RPMI8226 (cell line): Measurements from ENCODE around the gene AANAT.

Source experiments
- DNase-seq: peaks from one replicate; pipeline ENCODE4 v3.0.0-alpha.2; 2015

Gene AANAT

DNA sequence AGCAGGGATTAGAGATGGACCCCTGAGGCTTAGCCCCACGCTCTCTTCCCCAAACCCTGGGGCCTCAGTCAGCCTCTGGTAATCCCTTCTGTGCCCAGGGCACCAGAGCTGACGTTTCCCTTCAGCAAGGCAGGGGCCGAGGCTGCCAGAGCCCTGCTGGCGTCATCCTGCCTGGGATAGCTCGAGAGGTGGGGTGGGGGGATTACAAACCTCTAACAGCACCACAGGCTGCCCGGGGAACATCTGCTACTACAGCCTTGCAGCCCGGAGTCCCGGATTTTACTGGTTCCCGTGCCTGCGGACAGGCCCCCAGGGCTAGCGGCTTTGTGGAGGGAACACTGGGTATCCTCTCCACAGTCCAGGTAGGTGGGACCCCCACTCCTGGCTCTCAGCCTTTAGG lies at the start of gene AANAT:
Gene AANAT, plus strand, starts transcription at position 238 of the 400 bp plus-strand sequence. CDS start 1,144 bp downstream, outside the sequence.
- DNase-seq = no peak

DNA sequence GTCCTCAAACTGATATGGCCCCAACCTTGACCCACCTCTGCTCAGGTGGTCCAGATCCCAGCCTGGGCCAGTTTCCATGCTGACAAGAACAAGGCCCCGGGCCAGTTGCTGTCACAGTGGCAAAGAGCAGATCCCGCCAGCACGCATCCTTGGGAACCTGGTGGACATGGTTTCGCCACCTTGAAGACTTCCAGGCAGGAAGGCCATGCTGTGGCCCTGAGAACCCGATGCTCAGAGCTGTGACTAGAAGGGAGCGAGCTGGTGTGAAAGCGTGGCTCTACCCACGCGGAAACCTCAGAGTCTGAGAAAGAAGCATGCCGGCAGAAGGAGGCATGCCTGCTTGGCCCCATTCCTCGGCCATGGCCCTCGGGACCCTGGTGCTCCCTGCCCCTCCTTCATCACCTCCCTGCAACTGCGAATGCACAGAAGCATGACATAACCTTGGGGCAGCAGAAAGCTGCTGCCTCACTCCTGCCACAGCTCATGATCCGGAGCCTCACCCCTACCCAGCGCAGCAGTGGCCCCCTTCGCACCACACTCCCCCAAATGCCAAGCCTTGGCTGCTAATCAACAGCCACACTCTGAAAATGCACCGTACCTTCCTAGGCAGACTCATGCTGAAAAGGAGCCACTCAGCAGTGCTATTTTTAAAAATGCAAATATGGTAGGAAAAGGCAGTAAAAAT lies 47.7 kb upstream of the AANAT start:
- peak; percentile 90 for DNase-seq

DNA sequence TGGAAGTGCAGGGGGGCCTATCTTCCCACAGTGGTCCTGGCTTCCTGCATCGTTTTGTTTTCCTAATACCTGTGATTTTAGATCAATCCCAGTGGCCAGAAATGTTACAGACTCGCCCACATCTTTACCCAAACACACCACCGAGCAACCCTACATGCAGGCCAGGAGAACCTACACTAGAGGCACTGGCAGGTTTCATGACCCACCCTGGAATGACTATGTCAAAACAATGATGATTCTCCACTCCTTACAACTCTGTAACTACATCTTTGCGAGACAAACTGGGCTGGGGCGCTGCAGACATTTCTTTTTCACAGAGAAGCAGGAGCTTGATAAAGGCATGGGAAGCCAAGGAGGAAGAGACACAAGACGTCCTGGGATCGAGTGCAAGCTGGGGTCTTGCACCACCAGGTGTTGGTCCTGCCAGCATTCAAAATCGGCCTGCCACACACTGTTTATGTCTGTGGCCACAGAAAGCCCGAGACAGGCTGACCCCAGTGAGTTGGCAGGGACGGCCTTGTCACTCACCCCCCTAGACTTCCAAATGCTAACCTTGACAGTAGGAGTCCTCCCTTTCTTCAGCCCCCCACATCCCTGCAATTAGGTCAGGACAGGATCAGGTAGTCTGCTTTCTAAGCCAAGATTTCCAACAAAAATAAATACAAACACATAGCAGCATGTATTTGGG lies 46.9 kb upstream of the AANAT start:
- peak; percentile 62 for DNase-seq

DNA sequence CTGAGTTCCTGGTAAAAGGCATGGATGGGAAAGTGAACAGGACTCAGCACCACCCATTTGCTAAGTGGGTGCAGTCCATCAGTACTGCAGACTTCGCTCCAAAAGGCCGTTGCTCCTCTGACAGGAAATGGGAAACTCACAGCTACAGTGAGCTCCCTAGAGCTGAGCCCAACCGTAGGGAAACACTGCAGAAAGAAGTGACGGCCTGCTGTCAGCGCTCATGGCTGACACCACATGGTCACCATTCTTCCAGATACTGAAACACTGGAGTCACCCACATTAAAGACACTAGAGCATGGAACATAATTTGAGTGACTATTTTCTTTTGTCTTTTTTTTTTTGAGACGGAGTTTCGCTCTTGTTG lies 46.4 kb upstream of the AANAT start:
- no peak for DNase-seq

DNA sequence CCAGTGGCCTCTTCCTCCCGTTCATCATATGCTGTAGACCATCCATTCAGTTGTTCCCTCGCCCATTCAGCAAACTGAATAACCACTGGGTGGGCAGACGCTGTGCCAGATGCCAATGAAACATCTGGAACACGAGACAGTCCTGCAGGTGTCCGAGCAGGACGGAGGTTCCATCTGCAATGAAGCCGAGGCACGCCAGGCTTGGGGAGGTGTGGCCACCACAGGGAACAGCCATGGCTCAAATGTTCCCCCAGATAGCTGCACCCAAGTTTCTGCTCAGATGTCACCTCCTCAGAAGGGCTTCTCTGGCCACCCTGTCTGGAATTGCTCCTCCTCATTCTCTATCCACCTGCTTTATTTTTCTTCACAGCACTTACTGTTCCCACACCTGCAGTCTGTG lies 45.0 kb upstream of the AANAT start:
- DNase-seq = no peak

DNA sequence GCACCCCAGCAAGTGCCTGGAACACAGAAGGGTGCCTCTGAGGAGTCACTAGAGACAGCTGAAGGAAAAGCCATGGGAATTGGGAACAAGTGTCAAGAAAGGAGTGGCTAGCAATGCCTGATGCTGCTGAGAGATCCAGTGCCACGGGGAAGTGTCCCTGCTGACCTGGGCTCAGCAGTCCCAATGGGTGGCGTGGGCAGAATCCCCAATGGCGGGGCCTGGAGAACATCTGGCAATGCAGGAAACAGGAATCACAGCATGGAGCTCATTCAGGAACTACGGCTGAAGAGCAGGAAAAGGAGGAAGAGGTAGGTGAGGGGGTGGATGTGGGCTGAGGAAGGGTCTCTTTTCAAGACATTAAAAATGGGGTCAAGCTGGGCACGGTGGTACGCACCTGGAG lies 44.5 kb upstream of the AANAT start:
- no peak for DNase-seq

DNA sequence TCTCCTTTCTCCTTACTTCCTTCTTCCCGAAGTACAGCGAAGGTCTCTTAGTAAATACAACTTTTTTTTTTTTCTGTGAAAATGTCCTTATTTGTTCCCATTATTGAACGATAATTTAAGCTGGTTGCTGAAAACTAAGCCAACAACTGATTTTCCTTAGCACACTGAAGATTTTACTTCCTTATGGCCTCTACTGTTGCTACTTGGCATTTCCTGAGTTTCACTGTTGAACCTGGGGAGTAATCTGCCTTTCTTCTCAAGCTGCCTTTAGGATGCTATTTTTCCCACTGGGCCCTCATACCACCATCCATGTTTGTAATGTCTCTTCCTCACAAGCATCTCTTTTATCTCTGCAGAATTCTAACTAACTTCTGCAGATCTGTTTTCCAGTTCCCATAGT lies 40.5 kb upstream of the AANAT start:
- DNase-seq = no peak

DNA sequence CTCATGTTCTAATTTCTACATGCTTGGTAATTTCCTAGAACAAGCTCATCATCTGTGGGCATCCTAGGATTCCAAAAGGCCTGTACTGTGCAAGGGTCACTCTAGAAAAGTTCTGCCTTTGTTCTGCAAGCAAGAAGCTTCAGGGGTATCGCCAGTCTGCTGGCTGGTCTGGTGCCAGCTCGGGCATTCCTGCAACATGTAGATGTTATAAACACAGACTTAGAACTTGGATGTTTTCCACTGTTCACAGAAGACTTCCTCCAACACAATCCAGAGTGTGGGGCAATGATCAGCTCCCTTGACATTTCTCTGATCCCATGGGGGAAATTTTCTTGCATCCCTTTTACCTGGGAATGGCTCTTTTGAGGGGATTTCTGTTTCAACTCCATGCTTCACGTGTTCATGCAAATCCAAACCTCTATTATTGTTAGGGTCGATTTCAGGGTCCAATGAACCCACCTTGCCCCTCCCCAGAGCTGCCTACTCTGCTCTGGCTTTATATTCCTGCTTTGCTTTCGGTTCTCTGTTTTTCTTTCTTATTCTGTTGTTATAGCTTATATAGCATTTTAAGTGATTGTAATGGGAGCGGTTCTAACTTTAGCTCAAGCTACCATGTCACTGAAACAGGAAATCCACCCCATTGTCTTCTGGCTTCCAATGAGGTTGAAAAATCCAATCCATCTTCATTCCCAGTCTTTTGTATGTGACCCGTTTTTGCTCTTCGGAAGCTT lies 39.7 kb upstream of the AANAT start:
- DNase-seq = peak; percentile 41

DNA sequence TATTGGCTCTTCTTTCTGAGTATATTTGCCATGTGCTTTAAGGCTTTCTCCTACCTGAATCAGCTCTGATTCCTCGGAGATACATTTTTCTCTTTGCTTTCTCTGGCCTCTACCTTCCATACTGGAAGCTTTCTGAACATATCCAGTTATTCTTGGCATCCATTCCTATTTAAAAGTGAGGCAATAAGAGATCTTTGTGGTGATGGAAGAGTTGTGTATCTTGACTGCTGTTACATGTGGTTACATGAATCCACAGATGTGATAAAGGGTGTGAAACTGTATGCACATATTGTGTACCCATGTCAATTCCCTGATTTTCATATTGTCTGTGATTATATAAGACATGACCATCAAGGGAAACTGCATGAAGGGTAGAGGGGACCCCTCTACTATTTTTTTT lies 38.9 kb upstream of the AANAT start:
- no peak for DNase-seq

DNA sequence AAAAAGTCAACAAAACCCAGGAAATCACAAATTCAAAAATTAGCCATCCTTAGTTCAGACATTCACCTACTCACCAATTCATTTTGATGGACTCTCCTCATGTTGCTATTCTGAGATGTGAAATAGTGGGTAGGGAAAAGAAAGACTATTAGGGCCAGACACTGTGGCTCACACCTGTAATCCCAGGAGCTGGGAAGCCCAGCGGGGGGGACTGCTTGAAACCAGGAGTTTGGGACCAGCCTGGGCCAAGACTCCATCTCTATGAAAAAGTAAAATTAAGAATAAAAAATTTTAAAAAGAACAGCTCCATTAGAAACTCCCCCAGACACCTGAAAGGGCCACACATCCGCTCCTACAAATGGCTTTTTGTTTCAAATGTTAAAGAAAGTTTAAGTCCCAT lies 35.9 kb upstream of the AANAT start:
- no peak for DNase-seq

DNA sequence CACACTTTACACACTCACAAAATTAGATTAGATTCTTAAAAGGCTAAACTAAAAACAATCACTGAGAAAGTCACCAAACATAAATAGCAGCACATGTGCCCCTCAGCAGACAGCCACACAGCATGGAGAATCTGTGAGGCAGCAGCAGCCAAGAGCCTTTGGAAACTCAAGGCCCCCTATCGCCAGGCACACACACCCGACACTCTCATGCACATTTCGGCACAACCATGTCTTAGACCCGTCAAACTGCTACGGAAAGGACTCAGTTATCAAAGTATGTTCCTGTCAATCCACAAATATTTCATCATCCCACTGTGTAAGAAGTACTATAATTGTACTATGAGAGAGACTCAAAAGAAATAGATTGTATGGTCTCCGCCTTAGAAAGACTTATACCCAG lies 35.4 kb upstream of the AANAT start:
- DNase-seq = no peak

DNA sequence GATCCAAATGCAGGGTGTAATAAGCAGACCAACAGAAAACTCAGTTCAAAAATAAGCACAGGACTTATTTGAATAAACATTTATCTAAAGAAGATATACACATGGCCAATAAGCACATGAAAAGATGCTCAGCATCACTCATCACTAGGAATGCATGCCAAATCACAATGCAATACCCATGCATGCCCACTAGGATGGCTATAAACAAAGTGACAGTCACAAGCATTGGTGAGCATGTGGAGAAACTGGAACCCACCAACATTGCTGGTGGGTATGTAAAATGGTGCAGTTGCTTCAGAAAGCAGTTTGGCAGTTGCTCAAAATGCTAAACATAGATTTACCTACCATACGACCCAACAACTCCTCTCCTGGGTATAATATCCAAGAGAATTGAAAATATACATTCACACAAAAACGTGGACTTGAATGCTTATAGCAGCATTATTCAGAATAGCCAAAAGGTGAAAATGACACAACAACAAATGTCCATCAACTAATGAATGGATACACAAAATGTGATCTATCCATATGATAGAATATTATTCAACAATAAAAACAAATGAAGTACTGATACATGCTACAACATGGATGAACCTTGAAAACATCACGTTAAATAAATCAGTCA lies 34.6 kb upstream of the AANAT start:
- DNase-seq = peak; percentile 23

DNA sequence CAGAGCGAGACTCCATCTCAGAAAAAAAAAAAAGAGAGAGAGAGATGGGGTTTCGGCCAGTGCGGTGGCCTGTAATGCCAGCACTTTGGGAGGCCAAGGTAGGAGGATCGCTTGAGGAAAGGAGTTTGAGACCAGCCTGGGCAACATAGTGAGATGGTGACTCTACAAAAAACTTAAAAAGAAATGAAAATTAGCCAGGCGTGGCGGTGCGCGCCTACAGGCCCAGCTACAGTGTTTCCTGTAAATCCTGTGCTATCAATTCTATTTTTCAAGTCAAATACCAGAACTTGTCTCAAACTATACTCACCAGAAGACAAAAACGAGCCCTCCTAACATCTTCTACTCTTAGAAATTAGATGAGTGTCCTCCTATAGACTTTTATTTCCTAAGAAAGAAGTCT lies 33.7 kb upstream of the AANAT start:
- no peak for DNase-seq

DNA sequence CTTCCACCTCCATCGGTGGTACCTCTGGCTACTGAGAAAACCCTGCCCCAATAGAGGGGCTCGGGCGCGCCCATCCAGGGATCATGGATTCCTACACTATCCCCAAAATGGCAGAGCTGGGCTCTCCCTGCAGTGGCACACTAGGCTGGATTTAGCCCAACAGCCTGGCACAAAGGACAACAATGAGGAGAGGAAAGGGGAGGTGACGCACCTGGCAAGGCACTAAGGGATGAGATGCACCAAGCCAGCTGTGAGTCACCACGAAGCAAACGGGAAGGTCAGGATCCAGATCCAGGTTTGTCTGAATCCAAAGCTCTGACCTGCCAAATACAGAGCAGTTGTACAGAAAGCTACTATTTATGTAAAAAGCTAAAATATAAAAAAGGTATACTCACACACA lies 32.5 kb upstream of the AANAT start:
- no peak for DNase-seq

DNA sequence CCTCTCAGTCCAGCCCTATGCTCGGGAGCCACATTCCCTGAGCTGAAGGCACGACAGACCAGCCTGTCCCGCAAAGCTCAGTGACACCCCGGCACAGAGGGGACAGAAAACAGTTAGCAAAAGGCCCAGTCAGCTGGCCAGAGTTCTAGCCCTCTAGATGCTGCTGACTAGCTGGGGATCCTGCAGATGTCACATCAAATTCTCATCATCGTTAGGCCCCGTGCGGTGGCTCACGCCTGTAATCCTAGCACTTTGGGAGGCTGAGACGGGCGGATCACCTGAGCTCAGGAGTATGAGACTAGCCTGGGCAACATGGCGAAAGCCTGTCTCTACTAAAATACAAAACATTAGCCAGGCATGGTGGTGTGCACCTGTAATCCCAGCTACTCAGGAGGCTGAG lies 31.7 kb upstream of the AANAT start:
- DNase-seq = no peak

DNA sequence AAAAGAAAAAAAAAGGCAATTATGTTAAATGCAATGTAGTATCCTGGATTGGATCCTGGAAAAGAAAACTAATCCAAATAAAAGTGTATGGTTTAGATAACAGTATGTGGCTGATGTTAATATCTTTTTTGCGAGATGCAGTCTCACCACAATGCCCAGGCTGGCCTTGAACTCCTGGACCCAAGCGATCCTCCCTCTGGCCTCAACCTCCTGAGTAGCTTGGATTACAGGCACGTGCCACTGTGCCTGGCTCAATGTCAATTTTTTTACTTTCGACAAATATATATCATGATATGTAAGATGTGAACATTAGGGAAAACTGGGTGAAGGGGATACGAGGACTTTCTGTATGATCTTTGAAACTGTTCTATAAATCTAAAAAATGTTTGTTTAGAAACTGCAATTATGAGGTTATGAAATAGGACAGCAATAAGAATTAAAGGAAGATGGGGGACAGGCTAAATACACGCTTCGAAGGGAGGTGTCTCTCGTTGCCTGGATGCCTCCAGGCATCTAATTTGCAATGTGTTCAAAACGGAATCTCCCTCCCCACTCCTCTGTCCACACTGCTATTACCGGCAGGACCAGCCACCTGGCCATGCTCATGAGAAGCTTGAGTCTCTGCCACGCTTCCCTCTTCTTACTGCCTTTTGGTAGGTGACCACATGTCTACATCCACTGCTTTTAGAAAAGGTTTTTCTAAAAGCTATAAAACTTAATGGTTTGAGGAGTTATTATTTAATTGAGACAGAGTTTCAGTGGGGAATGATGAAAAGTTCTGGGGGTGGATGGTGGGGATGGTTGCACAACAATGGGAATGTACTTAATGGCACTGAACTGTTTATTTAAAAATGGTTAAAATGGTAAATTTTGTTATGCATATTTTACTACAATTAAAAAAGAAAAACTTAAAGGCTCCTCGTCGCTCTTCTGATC lies 29.7 kb upstream of the AANAT start:
- no peak for DNase-seq

DNA sequence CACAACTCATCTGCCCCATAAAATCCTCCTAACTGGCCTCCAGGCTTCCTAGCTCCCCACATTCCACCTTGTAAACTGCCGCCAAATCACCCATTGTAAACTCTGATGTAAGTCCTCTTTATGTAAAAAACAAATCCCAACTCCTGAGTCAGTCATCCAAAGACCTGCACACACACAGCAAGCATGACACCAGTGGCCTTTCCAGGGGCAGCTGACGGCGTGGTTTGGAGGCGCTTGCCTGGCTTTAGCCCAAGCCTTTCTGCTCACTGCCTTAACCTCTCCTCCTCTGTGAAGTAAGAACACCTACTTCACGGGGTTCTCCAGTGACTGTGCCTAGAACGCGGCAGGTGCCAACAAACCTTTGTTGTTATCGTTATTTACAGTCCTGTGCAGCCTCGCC lies 28.5 kb upstream of the AANAT start:
- no peak for DNase-seq

DNA sequence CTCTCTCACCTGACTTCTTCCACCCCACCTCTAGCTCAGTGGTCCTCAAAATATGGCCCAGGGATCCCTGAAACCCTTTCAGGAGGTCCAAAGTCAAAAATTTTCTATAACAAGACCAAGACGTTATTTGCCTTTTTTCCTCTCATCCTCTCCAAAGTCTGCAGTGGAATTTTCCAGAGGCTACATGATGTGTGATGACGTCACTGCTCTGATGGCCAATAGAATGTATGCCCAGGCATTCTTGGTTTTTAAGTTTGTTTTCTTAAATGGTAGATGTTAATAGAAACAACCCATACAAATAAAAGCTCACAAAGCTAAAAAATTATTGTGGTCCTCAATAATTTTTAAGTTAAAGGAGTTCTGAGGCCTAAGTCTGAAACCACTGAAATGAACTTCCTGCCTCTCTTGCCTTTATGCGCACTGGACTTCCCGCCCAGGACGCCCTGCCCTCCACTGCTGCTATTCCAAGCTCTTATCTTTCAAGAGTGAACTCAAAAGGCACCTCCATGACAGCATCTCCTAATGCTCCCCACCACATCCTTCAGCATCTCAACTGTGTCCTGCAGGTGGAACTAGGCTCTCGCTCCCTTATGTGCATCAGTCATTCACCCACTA lies 28.0 kb upstream of the AANAT start:
- no peak for DNase-seq

DNA sequence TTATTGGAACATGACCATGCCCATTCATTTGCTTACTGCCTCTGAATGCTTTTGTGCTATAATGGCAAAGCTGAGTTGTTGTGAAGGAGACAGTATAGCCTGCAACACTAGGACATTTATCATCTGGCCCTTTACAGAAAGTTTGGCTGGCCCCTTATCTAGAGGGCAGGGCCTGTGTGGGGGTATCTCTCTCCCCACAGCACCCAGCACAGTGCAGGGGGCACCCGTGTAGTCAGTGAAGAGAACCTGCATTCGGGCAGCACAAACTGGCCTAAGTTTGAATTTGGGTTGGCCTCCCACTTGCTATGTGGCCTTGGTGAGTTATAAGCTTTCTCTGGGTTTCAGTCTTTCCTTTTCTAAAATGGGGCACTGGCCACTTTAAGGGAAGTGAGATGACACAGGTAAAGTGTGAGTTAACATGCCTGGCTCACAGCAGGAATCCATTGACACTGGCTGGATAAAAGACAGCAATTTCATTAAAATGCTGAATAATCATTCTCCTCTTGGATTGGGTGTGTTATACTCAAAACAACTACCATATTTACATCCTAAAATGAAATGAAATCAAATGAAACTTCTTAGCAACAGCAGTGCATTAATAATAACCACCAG lies 26.5 kb upstream of the AANAT start:
- DNase-seq = no peak

DNA sequence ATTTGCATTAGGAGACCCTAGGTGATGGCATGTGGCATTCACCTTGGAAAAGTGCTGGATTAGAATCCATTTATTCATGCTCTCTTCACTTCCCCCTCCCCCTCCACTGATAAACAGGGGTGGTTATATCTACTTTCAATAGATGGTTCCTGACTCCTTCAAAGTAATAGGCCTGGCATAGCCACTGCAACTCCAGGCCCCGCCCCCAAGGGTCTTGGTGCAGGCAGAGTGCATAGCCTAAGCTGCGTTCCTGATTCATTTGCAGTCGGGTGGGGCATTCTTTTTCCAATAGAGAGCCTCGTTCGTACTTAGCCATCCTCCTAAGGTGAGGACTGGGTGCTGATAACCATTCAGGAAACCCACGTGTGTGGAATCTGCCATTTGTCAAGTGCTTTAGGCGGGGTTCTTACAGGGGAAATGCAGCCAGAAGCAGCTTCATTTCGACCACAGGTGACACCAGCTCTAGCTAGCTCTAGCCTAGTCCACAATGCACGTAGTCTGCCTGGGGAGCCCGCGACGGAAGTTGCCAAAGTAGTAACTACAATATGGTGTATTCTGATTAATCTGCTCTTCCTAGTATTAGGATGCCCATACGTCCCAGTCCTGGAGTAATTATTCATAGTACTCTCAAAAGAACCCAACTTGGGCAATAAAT lies 25.6 kb upstream of the AANAT start:
- no peak for DNase-seq
